IPS-18a (cell line): ENCODE measurements around the gene MTRF1L.

Experiments used
- H3K27ac ChIP-seq: one replicate; pipeline ENCODE4 v1.5.1; 2013; ENCODE audit warnings: low read length
- H3K27me3 ChIP-seq: one replicate; pipeline ENCODE4 v1.6.1; 2013; ENCODE audit warnings: mild to moderate bottlenecking, low read length; ENCODE audit not compliant: control insufficient read depth, insufficient read depth
- H3K36me3 ChIP-seq: one replicate; pipeline ENCODE4 v1.6.1; 2013; ENCODE audit warnings: low read depth, low read length; ENCODE audit not compliant: control insufficient read depth
- H3K4me1 ChIP-seq: one replicate; pipeline ENCODE4 v1.6.1; 2013; ENCODE audit warnings: low read depth, low read length; ENCODE audit not compliant: control insufficient read depth
- H3K4me3 ChIP-seq: one replicate; pipeline ENCODE4 v1.5.1; 2013; ENCODE audit warnings: low read length
- H3K9ac ChIP-seq: one replicate; pipeline ENCODE4 v1.6.1; 2013; ENCODE audit warnings: mild to moderate bottlenecking, low read length, moderate library complexity
- H3K9me3 ChIP-seq: one replicate; pipeline ENCODE4 v1.6.1; 2013; ENCODE audit warnings: low read depth, low read length; ENCODE audit not compliant: control insufficient read depth

MTRF1L gene

DNA sequence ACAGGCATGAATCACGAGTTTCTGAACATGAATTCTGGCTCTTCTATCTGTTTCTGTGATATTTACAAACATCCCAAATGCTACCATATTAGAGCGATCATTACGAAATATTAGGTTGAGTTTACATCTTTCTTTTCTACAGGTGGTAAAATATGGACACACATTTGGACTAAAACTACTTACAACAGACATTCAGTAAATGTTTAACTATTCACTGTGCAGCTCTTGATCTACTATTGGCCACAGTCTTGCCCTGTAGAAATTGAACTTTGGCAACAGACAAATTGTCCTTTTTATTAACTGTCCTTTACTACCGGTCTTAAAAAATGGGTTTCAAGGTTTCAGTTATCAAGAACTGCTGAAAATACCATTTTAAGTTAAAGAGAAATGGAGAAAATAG, 26.5 kb upstream of the MTRF1L start:
- H3K36me3 ChIP-seq: no peaks in the 10 kb centered on the region
- no peak overlapping the region for H3K4me3 ChIP-seq
- no peaks in the 10 kb centered on the region for H3K9me3 ChIP-seq
- H3K9ac ChIP-seq: no peak overlapping the region
- no peaks in the 10 kb centered on the region for H3K27me3 ChIP-seq
- H3K27ac ChIP-seq: no peak overlapping the region
- no peaks in the 10 kb centered on the region for H3K4me1 ChIP-seq

GRCh38 chr6:153028286-153028685, 25.8 kb upstream of the MTRF1L start:
- H3K9me3 ChIP-seq: no peaks in the 10 kb centered on the region
- no peak overlapping the region for H3K9ac ChIP-seq
- no peaks in the 10 kb centered on the region for H3K36me3 ChIP-seq
- H3K27me3 ChIP-seq: no peaks in the 10 kb centered on the region
- no peak overlapping the region for H3K4me3 ChIP-seq
- H3K4me1 ChIP-seq: no peaks in the 10 kb centered on the region
- H3K27ac ChIP-seq: no peak overlapping the region

DNA sequence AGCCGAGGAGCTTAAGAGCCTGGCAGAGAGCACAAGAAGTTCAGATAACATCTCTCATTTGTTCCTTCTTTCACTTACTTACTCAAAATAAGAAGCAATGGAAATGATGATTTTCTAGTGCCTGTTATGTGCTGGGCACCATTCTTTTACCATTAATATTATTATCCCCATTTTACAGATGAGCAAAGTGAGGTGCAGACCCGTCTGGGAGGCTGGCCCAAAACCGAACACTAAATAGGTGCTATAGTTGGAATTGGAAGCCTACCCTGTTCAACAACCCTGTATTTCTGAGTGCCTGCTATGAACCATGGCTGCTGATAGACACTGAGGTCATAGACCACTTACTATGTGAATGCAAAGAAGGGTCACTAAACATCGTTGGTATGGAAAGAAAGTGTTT, 25.0 kb upstream of the MTRF1L start:
- no peaks in the 10 kb centered on the region for H3K27me3 ChIP-seq

GRCh38 chr6:153024709-153025017, 22.2 kb upstream of the MTRF1L start:
- Histone ChIP-seq H3K36me3 (no peaks in the 10 kb centered on the region), H3K9me3 (no peaks in the 10 kb centered on the region), H3K27me3 (no peaks in the 10 kb centered on the region), H3K9ac (no peak overlapping the region), H3K4me3 (no peak overlapping the region), H3K27ac (no peak overlapping the region), H3K4me1 (no peaks in the 10 kb centered on the region)

More for the DNA sequence above, 25.0 kb upstream of the MTRF1L start:
- Histone ChIP-seq H3K27ac (no peak overlapping the region), H3K4me1 (no peaks in the 10 kb centered on the region), H3K4me3 (no peak overlapping the region), H3K36me3 (no peaks in the 10 kb centered on the region), H3K9ac (no peak overlapping the region), H3K9me3 (no peaks in the 10 kb centered on the region)

- H3K4me1 ChIP-seq: no peaks in the 10 kb centered on the region
- H3K9ac ChIP-seq: no peak overlapping the region
- no peaks in the 10 kb centered on the region for H3K9me3 ChIP-seq
- H3K27me3 ChIP-seq: no peaks in the 10 kb centered on the region
- H3K27ac ChIP-seq: no peak overlapping the region
- no peak overlapping the region for H3K4me3 ChIP-seq
- H3K36me3 ChIP-seq: no peaks in the 10 kb centered on the region
Observed at GRCh38 chr6:153023977-153024708, 21.6 kb upstream of the MTRF1L start.

DNA sequence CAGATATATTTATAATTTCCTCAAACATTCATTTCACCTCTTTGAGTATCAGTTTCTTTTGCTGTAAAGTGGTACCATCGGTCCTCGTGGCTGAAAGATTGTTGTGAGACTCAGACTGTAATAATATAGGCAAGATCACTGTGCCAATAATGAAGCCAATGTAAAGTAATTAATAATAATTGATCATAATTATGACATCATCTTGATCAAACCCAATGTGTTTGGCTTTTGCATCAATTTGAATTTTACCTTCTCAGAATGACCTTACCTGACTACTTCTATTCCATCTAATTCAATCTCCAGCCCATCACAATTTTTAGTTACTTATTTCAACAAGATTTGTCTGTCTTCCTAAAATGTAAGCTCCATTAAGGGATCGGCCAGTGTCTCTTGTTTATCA, 15.8 kb upstream of the MTRF1L start:
- Histone ChIP-seq H3K4me3 (no peak overlapping the region), H3K27ac (no peak overlapping the region), H3K27me3 (no peaks in the 10 kb centered on the region), H3K9ac (no peak overlapping the region), H3K4me1 (no peaks in the 10 kb centered on the region), H3K36me3 (no peaks in the 10 kb centered on the region), H3K9me3 (no peaks in the 10 kb centered on the region)

DNA sequence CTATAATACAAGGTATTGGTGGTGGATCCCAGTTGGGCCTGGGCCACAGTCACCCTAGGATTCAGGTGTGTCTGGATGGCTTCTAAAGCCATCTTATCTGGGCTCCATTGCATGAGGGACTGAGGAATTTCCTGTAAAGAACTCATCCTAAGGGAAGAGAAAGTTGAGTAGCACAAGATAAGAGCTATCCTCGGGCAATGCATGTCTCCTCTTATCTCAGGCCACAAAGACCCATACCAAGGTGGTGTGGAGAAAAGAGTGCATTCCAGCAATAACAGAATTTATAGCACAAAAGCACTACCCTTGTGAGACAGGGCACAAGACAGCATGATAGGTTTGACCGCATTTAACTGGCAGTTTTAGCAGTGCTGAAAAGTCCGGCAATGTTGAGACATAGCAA, 14.3 kb upstream of the MTRF1L start:
- Histone ChIP-seq H3K9me3 (no peaks in the 10 kb centered on the region), H3K9ac (no peak overlapping the region), H3K27me3 (no peaks in the 10 kb centered on the region), H3K27ac (no peak overlapping the region), H3K4me1 (no peaks in the 10 kb centered on the region), H3K4me3 (no peak overlapping the region), H3K36me3 (no peaks in the 10 kb centered on the region)

DNA sequence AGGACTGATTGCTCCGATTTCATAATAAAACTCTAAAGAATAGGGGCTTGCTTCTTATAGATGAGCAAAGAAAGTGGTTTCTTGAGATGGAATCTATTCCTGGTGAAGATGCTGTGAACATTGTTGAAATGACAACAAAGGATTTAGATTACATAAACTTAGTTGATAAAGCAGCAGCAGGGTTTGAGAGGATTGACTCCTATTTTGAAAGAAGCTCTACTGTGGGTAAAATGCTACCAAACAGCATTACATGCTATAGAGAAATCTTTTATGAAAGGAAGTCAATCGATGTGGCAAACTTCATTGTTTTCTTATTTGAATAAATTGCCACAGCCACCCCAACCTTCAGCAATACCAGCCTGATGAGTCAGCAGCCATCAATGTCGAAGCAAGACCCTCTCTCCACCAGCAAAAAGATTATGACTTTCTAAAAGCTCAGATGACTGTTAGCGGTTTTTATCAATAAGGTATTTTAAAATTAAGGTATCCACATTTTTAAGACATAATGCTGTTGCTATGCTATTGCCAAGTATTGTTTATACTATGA, 12.7 kb upstream of the MTRF1L start:
- H3K4me3 ChIP-seq: no peak overlapping the region
- H3K4me1 ChIP-seq: no peaks in the 10 kb centered on the region
- H3K9me3 ChIP-seq: no peaks in the 10 kb centered on the region

DNA sequence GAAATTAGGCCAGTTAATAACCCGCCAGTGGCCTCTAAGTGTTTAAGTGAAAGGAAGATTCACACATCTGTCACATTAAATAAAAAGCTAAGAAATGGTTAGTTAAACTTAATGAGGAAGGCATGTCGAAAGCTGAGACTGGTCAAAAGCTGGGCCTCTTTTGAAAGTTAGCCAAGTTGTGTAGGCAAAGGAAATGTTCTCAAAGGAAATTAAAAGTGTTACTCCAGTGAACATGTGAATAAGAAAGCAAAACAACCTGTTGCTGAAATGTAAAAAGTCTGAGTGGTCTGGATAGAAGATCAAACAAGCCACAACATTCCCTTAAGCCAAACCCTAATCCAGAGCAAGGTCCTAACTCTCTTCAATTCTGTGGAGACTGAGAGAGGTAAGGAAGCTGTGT, 10.9 kb upstream of the MTRF1L start:
- H3K9me3 ChIP-seq: no peaks in the 10 kb centered on the region
- H3K4me1 ChIP-seq: no peaks in the 10 kb centered on the region
- H3K36me3 ChIP-seq: no peaks in the 10 kb centered on the region
- no peak overlapping the region for H3K27ac ChIP-seq
- H3K9ac ChIP-seq: no peak overlapping the region
- no peaks in the 10 kb centered on the region for H3K27me3 ChIP-seq
- no peak overlapping the region for H3K4me3 ChIP-seq

More for the DNA sequence above, 12.7 kb upstream of the MTRF1L start:
- no peak overlapping the region for H3K9ac ChIP-seq
- no peak overlapping the region for H3K27ac ChIP-seq
- H3K36me3 ChIP-seq: no peaks in the 10 kb centered on the region
- no peaks in the 10 kb centered on the region for H3K27me3 ChIP-seq

- no peaks in the 10 kb centered on the region for H3K9me3 ChIP-seq
- no peak overlapping the region for H3K4me3 ChIP-seq
- H3K4me1 ChIP-seq: no peaks in the 10 kb centered on the region
- no peaks in the 10 kb centered on the region for H3K36me3 ChIP-seq
- no peak overlapping the region for H3K9ac ChIP-seq
- H3K27ac ChIP-seq: no peak overlapping the region
- no peaks in the 10 kb centered on the region for H3K27me3 ChIP-seq
Observed at GRCh38 chr6:153012856-153013255, 10.3 kb upstream of the MTRF1L start.

- H3K27me3 ChIP-seq: no peaks in the 10 kb centered on the region
- H3K4me1 ChIP-seq: peaks cover 9% of the 10 kb centered on the region
- peaks cover 2% of the 10 kb centered on the region for H3K36me3 ChIP-seq
- no peaks in the 10 kb centered on the region for H3K9me3 ChIP-seq
- peak overlapping the region; percentile 81 for H3K9ac ChIP-seq
- peak overlapping the region; percentile 96 for H3K4me3 ChIP-seq
- H3K27ac ChIP-seq: peak overlapping the region; percentile 81
Observed at GRCh38 chr6:153003366-153003690, 819 bp upstream of the MTRF1L start.
